Calu3 (cell line): Measurements from ENCODE around the gene SYCP2. TPM values are rescaled to one million over a fixed set of nuclear protein-coding genes. Genes with fewer than 3 reads are reported as not detected.

ENCODE experiments used
- BruUV-seq: library from RNA; stranded (reverse); fragments of 400-500 nt; replicated peaks from 2 replicates; lab custom pipeline; 2021; lab: Mats Ljungman, UMichigan
- CTCF ChIA-PET: fragments of 300-600 bp; sonication (Branson Sonifier 250); formaldehyde crosslinking; loops from one replicate; lab custom pipeline; 2022; ENCODE audit warnings: antibody characterized with exemption; lab: Charles Lee
- DNase-seq: peaks from one replicate; pipeline ENCODE4 v3.0.0; 2022
- H3K27ac Mint-ChIP-seq: one replicate; pipeline ENCODE4 v1.8.0; 2022; ENCODE audit warnings: mixed read lengths; ENCODE audit not compliant: unreplicated experiment
- H3K27me3 Mint-ChIP-seq: one replicate; pipeline ENCODE4 v1.8.0; 2022; ENCODE audit warnings: mixed read lengths; ENCODE audit not compliant: unreplicated experiment
- H3K36me3 Mint-ChIP-seq: one replicate; pipeline ENCODE4 v1.8.0; 2022; ENCODE audit warnings: mild to moderate bottlenecking, moderate library complexity, mixed read lengths; ENCODE audit not compliant: insufficient read depth, unreplicated experiment
- H3K4me1 Mint-ChIP-seq: one replicate; pipeline ENCODE4 v1.8.0; 2022; ENCODE audit warnings: mild to moderate bottlenecking, low read depth, mixed read lengths; ENCODE audit not compliant: unreplicated experiment
- H3K4me3 Mint-ChIP-seq: one replicate; pipeline ENCODE4 v1.8.0; 2022; ENCODE audit warnings: mild to moderate bottlenecking, low read depth, moderate library complexity, mixed read lengths; ENCODE audit not compliant: unreplicated experiment
- H3K9me3 Mint-ChIP-seq: one replicate; pipeline ENCODE4 v1.8.0; 2022; ENCODE audit warnings: low read depth, mixed read lengths; ENCODE audit not compliant: unreplicated experiment
- intact Hi-C: fragments of 100-400 bp; cut with micrococcal nuclease; formaldehyde crosslinking; loops from one replicate; pipeline ENCODE4 v1.10.0; 2022; ENCODE audit not compliant: unreplicated experiment
- total RNA-seq: library from RNA; stranded (reverse); gene quantifications from 2 replicates; pipeline ENCODE4 v1.2.3, GENCODE V29; 2022
- TF ChIP-seq, protein P1 (sequence below): fragments of 200-600 bp; IDR thresholded peaks from one replicate; pipeline ENCODE4 v1.8.0; 2022; ENCODE audit warnings: antibody characterized with exemption; ENCODE audit not compliant: unreplicated experiment

The SYCP2 gene
- total RNA-seq, 1 experiment from 2014 or later: 56.0 TPM

DNA sequence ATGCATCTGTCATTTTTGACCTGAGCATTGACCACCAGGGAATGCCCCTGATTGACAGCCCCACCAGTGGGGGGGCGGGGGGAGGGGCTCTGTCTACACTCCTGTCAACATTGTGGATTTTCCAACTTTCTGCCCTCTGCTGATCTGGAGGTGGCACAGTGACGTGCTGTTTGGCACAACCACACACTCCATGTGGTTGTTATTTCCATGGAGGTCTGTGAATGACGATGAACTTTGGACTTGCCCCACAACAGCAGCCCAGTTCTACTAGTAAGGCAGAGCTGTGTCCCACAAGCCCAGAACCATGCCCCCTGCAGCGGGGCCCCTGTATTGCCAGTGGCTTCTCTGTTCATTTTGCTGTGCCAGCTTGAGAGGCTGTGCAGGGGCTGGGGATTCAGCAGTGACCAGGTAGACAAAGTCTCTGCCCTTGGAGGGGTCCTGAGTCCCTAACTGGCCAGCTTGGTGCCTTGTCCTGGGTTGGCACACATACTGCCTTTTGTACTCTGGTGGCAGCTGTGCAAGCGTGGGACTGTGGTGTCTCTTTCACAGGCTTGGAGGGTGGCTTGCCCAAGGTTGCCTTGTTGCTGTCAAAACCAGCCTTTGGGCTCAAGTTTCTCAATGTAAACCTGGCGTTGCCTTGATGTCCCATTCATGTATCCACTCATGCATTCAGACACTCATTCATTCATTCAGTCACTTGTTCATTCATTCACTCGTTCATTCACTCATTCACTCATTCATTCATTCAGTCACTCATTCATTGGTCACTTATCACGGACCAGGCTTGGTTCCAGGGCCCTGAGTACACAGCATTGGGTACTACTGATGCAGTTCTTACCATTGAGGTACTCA, 108.5 kb downstream of the SYCP2 start:
- no TSS peak for BruUV-seq
- Mint-ChIP-seq H3K27me3 (no peaks in the 10 kb centered on the region), H3K36me3 (peaks cover 16% of the 10 kb centered on the region), H3K4me3 (no peak overlapping the region), H3K9me3 (no peaks in the 10 kb centered on the region), H3K4me1 (peaks cover 53% of the 10 kb centered on the region), H3K27ac (peak overlapping the region; percentile 53)
- intact Hi-C loops: loop anchor here (2.0 kb wide), 1 partner anchor 42 kb away; no protein-coding TSS in a partner anchor
- TF ChIP-seq, protein P1, sequence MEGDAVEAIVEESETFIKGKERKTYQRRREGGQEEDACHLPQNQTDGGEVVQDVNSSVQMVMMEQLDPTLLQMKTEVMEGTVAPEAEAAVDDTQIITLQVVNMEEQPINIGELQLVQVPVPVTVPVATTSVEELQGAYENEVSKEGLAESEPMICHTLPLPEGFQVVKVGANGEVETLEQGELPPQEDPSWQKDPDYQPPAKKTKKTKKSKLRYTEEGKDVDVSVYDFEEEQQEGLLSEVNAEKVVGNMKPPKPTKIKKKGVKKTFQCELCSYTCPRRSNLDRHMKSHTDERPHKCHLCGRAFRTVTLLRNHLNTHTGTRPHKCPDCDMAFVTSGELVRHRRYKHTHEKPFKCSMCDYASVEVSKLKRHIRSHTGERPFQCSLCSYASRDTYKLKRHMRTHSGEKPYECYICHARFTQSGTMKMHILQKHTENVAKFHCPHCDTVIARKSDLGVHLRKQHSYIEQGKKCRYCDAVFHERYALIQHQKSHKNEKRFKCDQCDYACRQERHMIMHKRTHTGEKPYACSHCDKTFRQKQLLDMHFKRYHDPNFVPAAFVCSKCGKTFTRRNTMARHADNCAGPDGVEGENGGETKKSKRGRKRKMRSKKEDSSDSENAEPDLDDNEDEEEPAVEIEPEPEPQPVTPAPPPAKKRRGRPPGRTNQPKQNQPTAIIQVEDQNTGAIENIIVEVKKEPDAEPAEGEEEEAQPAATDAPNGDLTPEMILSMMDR: peak; percentile 11
- DNase-seq: no peak
- CTCF ChIA-PET: no interaction called here

DNA sequence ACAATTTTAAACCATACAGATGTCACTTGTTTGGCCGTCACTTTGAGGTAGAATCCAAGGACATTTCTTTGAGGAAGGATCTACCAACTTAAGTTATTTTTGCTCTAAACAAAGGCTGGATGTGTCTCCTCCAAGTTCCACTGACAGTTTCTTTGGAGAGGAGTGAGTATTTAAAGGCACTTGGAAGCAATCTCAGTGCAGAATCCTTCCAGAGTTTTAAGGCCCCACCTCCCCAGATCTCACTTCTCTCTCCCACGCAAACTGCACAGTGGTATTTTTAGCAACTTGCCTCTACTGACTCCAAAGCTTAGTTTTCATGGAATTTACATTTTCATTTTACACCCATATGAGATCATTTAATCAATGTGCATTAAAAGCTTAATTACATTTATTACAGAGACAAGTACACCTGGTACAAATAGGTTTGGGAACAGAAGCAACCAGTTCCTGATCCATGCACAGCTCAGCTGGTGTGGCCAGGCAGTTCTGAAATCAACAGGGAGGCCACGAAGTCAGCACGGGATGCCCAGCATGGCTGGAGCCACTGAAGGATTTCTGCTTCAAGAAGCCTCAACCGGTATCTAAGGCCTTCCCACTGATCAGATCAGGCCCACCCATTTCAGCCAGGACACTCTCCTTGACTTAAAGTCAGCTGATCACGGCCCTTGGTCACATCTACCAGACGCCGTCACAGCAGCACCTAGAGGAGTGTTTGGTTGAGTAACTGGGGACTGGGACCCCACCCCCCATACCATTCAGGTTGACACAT, 109.8 kb downstream of the SYCP2 start:
- H3K27ac Mint-ChIP-seq: no peak overlapping the region
- DNase-seq: no peak
- no peaks in the 10 kb centered on the region for H3K9me3 Mint-ChIP-seq
- no peak overlapping the region for H3K4me3 Mint-ChIP-seq
- peaks cover 41% of the 10 kb centered on the region for H3K4me1 Mint-ChIP-seq
- BruUV-seq: no TSS peak
- no peaks in the 10 kb centered on the region for H3K27me3 Mint-ChIP-seq
- intact Hi-C loops: loop anchor here (2.0 kb wide), 1 partner anchor 41 kb away; no protein-coding TSS in a partner anchor
- TF ChIP-seq, protein P1: no peak
- CTCF ChIA-PET: interaction anchor here (0.8 kb wide), 1 partner anchor 26 kb away, joined by 3 read pairs; no protein-coding TSS in a partner anchor
- H3K36me3 Mint-ChIP-seq: peaks cover 16% of the 10 kb centered on the region

DNA sequence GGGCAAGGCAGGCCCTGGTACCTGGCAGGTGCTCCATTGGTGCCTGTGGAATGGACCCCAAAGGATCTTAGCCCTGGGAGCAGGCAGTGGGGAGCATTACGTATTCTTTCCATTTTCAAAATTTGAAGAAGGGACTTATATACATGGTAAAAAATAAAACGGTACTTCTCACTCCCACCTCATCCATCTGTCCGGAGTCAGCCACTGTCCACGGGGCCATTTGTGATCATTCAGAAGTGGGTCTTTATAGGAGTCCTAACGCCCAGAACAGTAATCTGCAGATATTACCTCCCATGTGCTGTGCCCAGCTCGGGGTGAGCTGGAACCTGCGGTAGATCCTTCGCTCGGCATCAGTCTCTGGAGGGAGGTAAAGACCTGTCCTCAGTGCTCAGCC, 110.4 kb downstream of the SYCP2 start:
- H3K27ac Mint-ChIP-seq: no peak overlapping the region
- TF ChIP-seq, protein P1: no peak
- CTCF ChIA-PET: no interaction called here
- BruUV-seq: no TSS peak
- H3K27me3 Mint-ChIP-seq: no peaks in the 10 kb centered on the region
- H3K9me3 Mint-ChIP-seq: no peaks in the 10 kb centered on the region
- no peak overlapping the region for H3K4me3 Mint-ChIP-seq
- peaks cover 37% of the 10 kb centered on the region for H3K4me1 Mint-ChIP-seq
- no peak for DNase-seq
- peaks cover 16% of the 10 kb centered on the region for H3K36me3 Mint-ChIP-seq
- intact Hi-C loops: no loop called here

DNA sequence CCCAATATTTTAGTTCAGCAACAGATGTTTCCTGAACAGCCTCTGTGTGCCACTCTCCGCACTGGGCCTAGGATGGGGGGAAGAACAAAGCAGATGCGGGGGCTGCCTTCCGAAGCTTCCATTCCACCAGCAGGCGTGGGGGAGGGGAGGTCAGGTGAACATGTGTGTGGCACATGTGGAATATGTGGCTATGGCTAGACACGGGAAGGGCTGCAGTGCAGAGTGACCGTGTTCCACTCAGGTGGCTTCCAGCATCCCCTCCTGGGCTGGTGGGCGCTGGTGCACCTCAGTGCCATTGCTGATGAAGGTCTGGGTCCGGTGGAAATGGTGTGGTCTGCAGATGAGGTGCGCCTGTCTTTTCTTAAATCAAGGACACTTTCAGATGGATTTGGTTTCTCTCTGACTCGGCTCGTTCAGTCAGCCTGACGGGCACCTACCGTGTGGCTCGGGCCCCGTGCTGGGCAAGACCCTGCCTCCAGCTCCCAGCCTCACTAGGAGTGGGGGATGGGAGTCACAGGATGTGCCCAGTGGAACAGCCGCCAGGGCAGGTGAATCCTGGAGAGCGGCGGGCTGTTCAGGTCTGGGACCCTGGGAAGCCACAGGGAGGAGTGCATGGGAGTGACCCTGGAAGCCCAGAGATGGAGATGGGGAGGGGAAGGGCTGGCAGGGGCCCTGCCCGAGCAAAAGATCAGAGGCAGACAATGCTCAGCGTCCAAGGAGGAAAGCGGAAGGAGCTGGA, 111.0 kb downstream of the SYCP2 start:
- Mint-ChIP-seq H3K27ac (no peak overlapping the region), H3K4me1 (peaks cover 34% of the 10 kb centered on the region), H3K27me3 (no peaks in the 10 kb centered on the region), H3K9me3 (no peaks in the 10 kb centered on the region), H3K36me3 (peaks cover 16% of the 10 kb centered on the region), H3K4me3 (no peak overlapping the region)
- BruUV-seq: no TSS peak
- CTCF ChIA-PET: no interaction called here
- intact Hi-C loops: no loop called here
- DNase-seq: no peak
- TF ChIP-seq, protein P1: no peak
